Testis (tissue), 3 donors: Measurements from ENCODE around the gene CADM1. TPM values are rescaled to one million over a fixed set of nuclear protein-coding genes. Genes with fewer than 3 reads are reported as not detected.

Experiments used
- DNase-seq: peaks from one replicate; pipeline ENCODE4 v3.0.0-alpha.2; 2019
- H3K27ac ChIP-seq, 2 donors: fragments of 200-600 bp; sonication (generic); one replicate each; pipeline ENCODE4 v1.5.1; 2019
- H3K27me3 ChIP-seq: fragments of 200-600 bp; sonication (generic); one replicate; pipeline ENCODE4 v1.5.1; 2019
- H3K36me3 ChIP-seq: fragments of 200-600 bp; sonication (generic); one replicate; pipeline ENCODE4 v1.5.1; 2017; ENCODE audit warnings: low read depth; ENCODE audit errors: missing control alignments
- H3K4me1 ChIP-seq: fragments of 200-600 bp; sonication (generic); one replicate; pipeline ENCODE4 v1.5.1; 2019
- H3K4me3 ChIP-seq, 2 donors: fragments of 200-600 bp; sonication (generic); one replicate each; pipeline ENCODE4 v1.5.1; 2017 to 2019
- H3K9me3 ChIP-seq: fragments of 200-600 bp; sonication (generic); one replicate; pipeline ENCODE4 v1.5.1; 2017
- POLR2A ChIP-seq: fragments of 450-650 bp; IDR thresholded peaks from one replicate; pipeline ENCODE4 v1.6.1; 2017; ENCODE audit warnings: antibody characterized with exemption, mild to moderate bottlenecking, moderate library complexity
- WGBS, 2 donors: methylation state at CpG; one replicate each; pipeline ENCODE4 v1.1.5; 2018; 5-methylcytosine and 5-hydroxymethylcytosine counted together
- intact Hi-C: fragments of 100-400 bp; cut with DNase I; formaldehyde crosslinking; loops from one replicate; pipeline ENCODE4 v1.15.1; 2023; ENCODE audit warnings: low total_unique reads
- polyA plus RNA-seq: library from polyadenylated mRNA; stranded (reverse); fragments of 350-450 nt; fragmentation: Illumina TruSeq; extraction: RNeasy Lipid Tissue Mini Kit (QIAGEN cat#74804); gene quantifications from one replicate; pipeline ENCODE4 v1.2.3, GENCODE V29; 2014; ENCODE audit warnings: low read depth, low replicate concordance; ENCODE audit not compliant: insufficient read depth
- total RNA-seq, 2 donors: library from RNA; depleted of rRNA; stranded (reverse); fragments of >200 nt; gene quantifications; one replicate each; pipeline ENCODE4 v1.2.3, GENCODE V29; 2016
- TF ChIP-seq, protein P1 (sequence below), 3 experiments: fragments of 450-650 bp in 2 of 3; fragments of 200-600 bp in 1 of 3; sonication (generic) in 1 of 3; IDR thresholded peaks; one replicate each; pipeline ENCODE4 v1.5.1; 2016 to 2019; ENCODE audit warnings: antibody characterized with exemption in 3 of 3, mild to moderate bottlenecking in 2 of 3, moderate library complexity in 1 of 3

The CADM1 gene
- total and polyA plus RNA-seq, 3 donors from 2014 or later: 135 to 230 (median 216) TPM

DNA sequence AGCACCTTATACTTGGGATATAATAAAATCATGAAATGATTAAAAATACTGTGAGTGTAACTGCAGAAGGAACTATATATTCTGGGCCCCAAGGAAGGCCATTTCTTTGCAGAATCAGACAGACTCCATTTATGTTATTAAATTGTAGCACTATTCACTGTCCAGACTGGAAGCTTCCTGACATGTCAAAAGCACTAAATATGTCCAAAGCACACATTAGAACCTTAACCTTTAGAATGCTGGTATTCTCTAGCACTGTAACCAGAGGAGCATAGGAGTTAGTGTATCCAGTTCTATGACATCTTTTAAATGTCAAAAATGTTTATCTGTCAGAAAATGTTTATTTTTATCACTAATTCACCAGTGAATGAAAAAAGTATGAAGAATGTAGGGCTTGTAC lies 246.9 kb downstream of the CADM1 start:
- intact Hi-C loops: no loop called here
- no peak overlapping the region for H3K27ac ChIP-seq
- no peaks in the 10 kb centered on the region for H3K9me3 ChIP-seq

DNA sequence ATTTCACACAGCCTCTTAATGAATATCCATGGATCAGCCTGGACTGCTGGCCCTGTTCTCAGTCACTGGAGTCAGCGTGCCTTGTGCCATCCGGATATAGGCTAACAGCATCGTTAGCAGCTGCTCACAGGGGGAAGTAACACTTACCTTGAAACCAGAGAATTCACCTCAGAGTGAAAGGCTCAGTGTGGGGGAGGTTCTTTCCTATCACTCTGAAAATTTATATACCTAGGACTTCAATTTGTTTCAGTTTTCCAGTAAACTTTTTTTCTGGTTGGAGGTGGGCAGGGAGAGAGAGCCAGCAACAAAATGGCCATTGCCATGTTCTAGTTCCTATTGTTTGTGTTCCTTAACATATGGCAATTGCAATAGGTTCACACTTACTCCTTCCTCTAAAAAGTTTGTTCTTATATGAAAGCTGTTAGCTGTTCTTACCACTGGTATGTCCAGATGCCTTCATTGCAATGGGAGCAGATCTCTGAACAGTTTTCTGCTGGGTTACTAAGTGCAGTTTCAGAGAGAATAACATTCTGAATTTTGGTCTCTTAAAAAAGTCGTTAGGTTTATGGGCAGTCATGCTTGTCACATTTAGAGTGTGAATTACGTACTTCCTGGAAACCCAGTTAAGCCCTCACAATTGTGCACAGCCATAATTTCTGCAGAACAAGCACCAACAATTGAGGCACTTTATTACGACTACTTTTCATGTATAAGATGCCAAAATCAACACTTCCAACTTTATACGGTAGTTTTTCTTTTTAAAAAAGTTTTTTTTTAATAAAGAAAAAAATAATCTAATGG lies 247.6 kb downstream of the CADM1 start:
- Histone ChIP-seq H3K27ac (no peak overlapping the region), H3K36me3 (no peaks in the 10 kb centered on the region), H3K27me3 (no peaks in the 10 kb centered on the region), H3K9me3 (no peaks in the 10 kb centered on the region), H3K4me1 (no peaks in the 10 kb centered on the region), H3K4me3 (no peak overlapping the region)
- WGBS, 2 donors: 44 to 61% methylated on average over 7 of the region's 7 CpGs
- no peak for DNase-seq
- intact Hi-C loops: no loop called here
- TF ChIP-seq, protein P1, sequence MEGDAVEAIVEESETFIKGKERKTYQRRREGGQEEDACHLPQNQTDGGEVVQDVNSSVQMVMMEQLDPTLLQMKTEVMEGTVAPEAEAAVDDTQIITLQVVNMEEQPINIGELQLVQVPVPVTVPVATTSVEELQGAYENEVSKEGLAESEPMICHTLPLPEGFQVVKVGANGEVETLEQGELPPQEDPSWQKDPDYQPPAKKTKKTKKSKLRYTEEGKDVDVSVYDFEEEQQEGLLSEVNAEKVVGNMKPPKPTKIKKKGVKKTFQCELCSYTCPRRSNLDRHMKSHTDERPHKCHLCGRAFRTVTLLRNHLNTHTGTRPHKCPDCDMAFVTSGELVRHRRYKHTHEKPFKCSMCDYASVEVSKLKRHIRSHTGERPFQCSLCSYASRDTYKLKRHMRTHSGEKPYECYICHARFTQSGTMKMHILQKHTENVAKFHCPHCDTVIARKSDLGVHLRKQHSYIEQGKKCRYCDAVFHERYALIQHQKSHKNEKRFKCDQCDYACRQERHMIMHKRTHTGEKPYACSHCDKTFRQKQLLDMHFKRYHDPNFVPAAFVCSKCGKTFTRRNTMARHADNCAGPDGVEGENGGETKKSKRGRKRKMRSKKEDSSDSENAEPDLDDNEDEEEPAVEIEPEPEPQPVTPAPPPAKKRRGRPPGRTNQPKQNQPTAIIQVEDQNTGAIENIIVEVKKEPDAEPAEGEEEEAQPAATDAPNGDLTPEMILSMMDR (IDR thresholded peaks at IDR 0.05): no peak
- TF ChIP-seq POLR2A: no peak

More for the DNA sequence above, 246.9 kb downstream of the CADM1 start:
- no peak for DNase-seq
- no peaks in the 10 kb centered on the region for H3K4me1 ChIP-seq
- no peaks in the 10 kb centered on the region for H3K36me3 ChIP-seq
- no peak overlapping the region for H3K4me3 ChIP-seq
- no peaks in the 10 kb centered on the region for H3K27me3 ChIP-seq
- TF ChIP-seq, protein P1 (IDR thresholded peaks at IDR 0.05): no peak
- TF ChIP-seq POLR2A: no peak

DNA sequence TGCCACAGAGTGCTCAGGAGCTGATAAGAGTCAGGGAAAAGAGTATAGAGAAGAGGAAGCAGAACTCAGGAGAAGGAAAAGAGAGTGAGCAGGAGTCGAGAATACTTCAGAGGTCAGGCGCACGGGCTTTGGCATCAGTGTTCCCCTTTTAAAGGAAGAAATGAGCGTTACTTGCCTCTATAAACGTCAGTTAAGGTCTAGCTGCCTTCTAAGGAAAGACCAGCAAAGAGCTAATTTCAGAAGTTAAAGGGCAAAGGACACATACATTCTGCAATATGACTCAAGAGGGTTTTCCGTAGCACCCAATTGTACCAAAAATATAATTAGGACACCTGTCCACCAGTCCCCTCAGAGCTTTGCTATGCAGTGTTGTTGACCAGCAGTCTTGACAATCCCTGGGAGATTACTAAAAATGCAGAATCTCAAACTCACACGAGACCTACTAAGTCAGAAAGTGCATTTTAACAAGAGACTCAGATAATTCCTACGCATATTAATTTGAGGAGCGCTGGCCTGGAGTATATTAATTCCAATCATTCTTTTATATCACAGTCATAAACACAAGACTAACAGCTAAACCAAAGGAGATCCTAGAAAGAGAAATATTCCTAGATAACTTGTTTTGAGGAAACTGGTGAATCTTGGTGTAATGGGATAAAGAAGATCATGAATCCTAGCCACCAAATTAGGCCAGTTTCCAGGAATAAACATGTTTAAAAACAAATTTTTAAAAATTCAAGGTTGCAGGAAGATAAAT lies 249.0 kb downstream of the CADM1 start:
- no peaks in the 10 kb centered on the region for H3K36me3 ChIP-seq
- DNase-seq: no peak
- TF ChIP-seq, protein P1 (IDR thresholded peaks at IDR 0.05): no peak
- TF ChIP-seq POLR2A: no peak
- intact Hi-C loops: no loop called here
- H3K4me3 ChIP-seq: no peak overlapping the region
- no peaks in the 10 kb centered on the region for H3K9me3 ChIP-seq
- 72 to 79% methylated on average over 9 of the region's 9 CpGs for WGBS, 2 donors
- no peaks in the 10 kb centered on the region for H3K27me3 ChIP-seq
- no peaks in the 10 kb centered on the region for H3K4me1 ChIP-seq
- H3K27ac ChIP-seq: no peak overlapping the region

DNA sequence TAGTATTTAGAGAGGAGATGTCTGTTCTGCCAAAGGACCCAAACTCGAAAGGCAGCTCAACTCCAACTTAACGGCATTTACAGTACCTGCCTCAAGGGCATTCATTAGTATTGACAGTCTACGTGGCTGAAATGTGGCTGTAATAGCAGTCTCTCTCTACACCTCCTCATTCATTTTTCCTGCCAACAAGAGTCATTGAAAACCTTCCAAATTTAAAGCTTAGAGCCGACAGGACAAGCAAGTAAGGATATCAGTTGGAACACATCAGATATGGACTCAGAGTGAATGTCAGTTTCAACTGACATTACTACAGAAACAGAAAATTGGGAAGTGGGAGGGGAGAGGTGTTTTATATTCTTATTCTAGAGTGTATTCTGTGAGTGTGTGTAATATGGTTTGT lies 253.1 kb downstream of the CADM1 start:
- no peak overlapping the region for H3K4me3 ChIP-seq
- WGBS, 2 donors: 47 to 82% methylated on average over 4 of the region's 4 CpGs
- no peak overlapping the region for H3K27ac ChIP-seq
- DNase-seq: no peak
- H3K27me3 ChIP-seq: no peaks in the 10 kb centered on the region
- intact Hi-C loops: no loop called here
- no peak for TF ChIP-seq POLR2A
- TF ChIP-seq, protein P1 (IDR thresholded peaks at IDR 0.05): no peak
- no peaks in the 10 kb centered on the region for H3K4me1 ChIP-seq
- H3K36me3 ChIP-seq: no peaks in the 10 kb centered on the region
- no peaks in the 10 kb centered on the region for H3K9me3 ChIP-seq
